Astrocyte (in vitro differentiated cells and primary cell): ENCODE data around the gene POLR2E. TPM values are rescaled to one million over a fixed set of nuclear protein-coding genes. Genes with fewer than 3 reads are reported as not detected.

Experiments
- DNase-seq: peaks from one replicate; pipeline ENCODE4 v3.0.0-alpha.2; 2010; ENCODE audit warnings: low read depth
- FAIRE-seq: peaks from 2 replicates; lab custom pipeline; 2011; peaks lifted over from hg19 to GRCh38; lab: Jason Lieb, UNC
- H2AFZ ChIP-seq: 2 replicates; pipeline ENCODE4 v1.6.0; 2012; ENCODE audit warnings: low read depth, low read length, inconsistent platforms
- H3K27ac ChIP-seq: 2 replicates; pipeline ENCODE4 v1.5.1; 2011; ENCODE audit warnings: low read depth, low read length, inconsistent platforms
- H3K27me3 ChIP-seq: 2 replicates; pipeline ENCODE4 v1.6.0; 2011; ENCODE audit warnings: low read length, inconsistent platforms; ENCODE audit not compliant: insufficient read depth
- H3K36me3 ChIP-seq: 2 replicates; pipeline ENCODE4 v1.5.1; 2011; ENCODE audit warnings: low read length, inconsistent platforms; ENCODE audit not compliant: insufficient read depth
- H3K4me1 ChIP-seq: 2 replicates; pipeline ENCODE4 v1.5.1; 2011; ENCODE audit warnings: low read length, inconsistent platforms; ENCODE audit not compliant: insufficient read depth
- H3K4me2 ChIP-seq: 2 replicates; pipeline ENCODE4 v1.6.0; 2012; ENCODE audit warnings: low read length, inconsistent platforms
- H3K4me3 ChIP-seq: 2 replicates; pipeline ENCODE4 v1.5.1; 2011; ENCODE audit warnings: low read depth, mild to moderate bottlenecking, low read length, inconsistent platforms; ENCODE audit not compliant: insufficient read depth
- H3K79me2 ChIP-seq: 2 replicates; pipeline ENCODE4 v1.6.0; 2012; ENCODE audit warnings: mild to moderate bottlenecking, low read length, inconsistent platforms; ENCODE audit not compliant: insufficient read depth
- H3K9ac ChIP-seq: 2 replicates; pipeline ENCODE4 v1.6.0; 2012; ENCODE audit warnings: mild to moderate bottlenecking, low read length, inconsistent platforms
- H3K9me3 ChIP-seq: 2 replicates; pipeline ENCODE4 v1.5.1; 2012; ENCODE audit warnings: low read depth, mild to moderate bottlenecking, low read length, inconsistent platforms; ENCODE audit not compliant: insufficient read depth
- H4K20me1 ChIP-seq: 2 replicates; pipeline ENCODE4 v1.6.0; 2012; ENCODE audit warnings: low read length, inconsistent platforms; ENCODE audit not compliant: insufficient read depth
- H3K27ac Mint-ChIP-seq: one replicate; pipeline ENCODE4 v1.8.0; 2021; ENCODE audit warnings: mild to moderate bottlenecking, mixed read lengths; ENCODE audit not compliant: unreplicated experiment
- H3K27me3 Mint-ChIP-seq: one replicate; pipeline ENCODE4 v1.8.0; 2021; ENCODE audit warnings: low read depth, mixed read lengths; ENCODE audit not compliant: unreplicated experiment
- H3K36me3 Mint-ChIP-seq: one replicate; pipeline ENCODE4 v1.8.0; 2021; ENCODE audit warnings: low read depth, mixed read lengths; ENCODE audit not compliant: unreplicated experiment
- H3K4me1 Mint-ChIP-seq: one replicate; pipeline ENCODE4 v1.8.0; 2021; ENCODE audit warnings: low read depth, mixed read lengths; ENCODE audit not compliant: unreplicated experiment
- H3K4me3 Mint-ChIP-seq: one replicate; pipeline ENCODE4 v1.8.0; 2021; ENCODE audit warnings: mild to moderate bottlenecking, moderate library complexity, mixed read lengths; ENCODE audit not compliant: unreplicated experiment
- H3K9me3 Mint-ChIP-seq: one replicate; pipeline ENCODE4 v1.8.0; 2021; ENCODE audit warnings: mild to moderate bottlenecking, mixed read lengths; ENCODE audit not compliant: unreplicated experiment
- CTCF ChIP-seq: IDR thresholded peaks from 2 replicates; pipeline ENCODE4 v1.5.1; 2011; ENCODE audit warnings: low read depth, mild to moderate bottlenecking, inconsistent platforms, low read length, moderate library complexity; ENCODE audit not compliant: insufficient read depth
- EZH2 ChIP-seq: IDR thresholded peaks from 2 replicates; pipeline ENCODE4 v1.6.1; 2012; ENCODE audit warnings: mild to moderate bottlenecking, low read length, inconsistent platforms; ENCODE audit not compliant: insufficient read depth
- total RNA-seq: library from RNA; stranded (reverse); gene quantifications from 2 replicates; pipeline ENCODE4 v1.2.1, GENCODE V29; 2021

POLR2E gene
- total RNA-seq, 1 donor from 2014 or later: 207 TPM

- H3K4me1 Mint-ChIP-seq: no peaks in the 10 kb centered on the region
- H3K4me3 Mint-ChIP-seq: no peak overlapping the region
- no peak for TF ChIP-seq CTCF
- no peak for TF ChIP-seq EZH2
These were observed 12.0 kb downstream of the POLR2E start for GRCh38 chr19:1082928-1083816.

GRCh38 chr19:1082165-1082927, 12.8 kb downstream of the POLR2E start:
- no peak overlapping the region for H3K27ac Mint-ChIP-seq
- no peaks in the 10 kb centered on the region for H3K4me1 Mint-ChIP-seq
- Histone ChIP-seq H3K9ac (no peak overlapping the region), H3K27me3 (no peaks in the 10 kb centered on the region), H3K79me2 (no peaks in the 10 kb centered on the region), H3K36me3 (no peaks in the 10 kb centered on the region), H3K4me1 (no peaks in the 10 kb centered on the region), H3K4me2 (peak overlapping the region; percentile 22), H4K20me1 (peaks cover 3% of the 10 kb centered on the region), H3K27ac (no peak overlapping the region), H3K4me3 (no peak overlapping the region), H3K9me3 (no peaks in the 10 kb centered on the region), H2AFZ (no peak overlapping the region)
- peaks cover 5% of the 10 kb centered on the region for H3K36me3 Mint-ChIP-seq
- no peak overlapping the region for H3K4me3 Mint-ChIP-seq
- FAIRE-seq (no peak), DNase-seq (no peak)
- TF ChIP-seq CTCF (no peak), EZH2 (no peak)
- no peaks in the 10 kb centered on the region for H3K27me3 Mint-ChIP-seq
- no peaks in the 10 kb centered on the region for H3K9me3 Mint-ChIP-seq

More at GRCh38 chr19:1082928-1083816, 12.0 kb downstream of the POLR2E start:
- Histone ChIP-seq H3K9me3 (no peaks in the 10 kb centered on the region), H3K4me3 (no peak overlapping the region), H3K4me1 (no peaks in the 10 kb centered on the region), H2AFZ (no peak overlapping the region), H3K36me3 (peaks cover 2% of the 10 kb centered on the region), H3K27ac (no peak overlapping the region), H3K9ac (no peak overlapping the region), H3K4me2 (no peak overlapping the region), H3K27me3 (no peaks in the 10 kb centered on the region), H3K79me2 (no peaks in the 10 kb centered on the region), H4K20me1 (peaks cover 3% of the 10 kb centered on the region)
- Mint-ChIP-seq H3K27me3 (no peaks in the 10 kb centered on the region), H3K27ac (no peak overlapping the region), H3K9me3 (no peaks in the 10 kb centered on the region), H3K36me3 (peaks cover 5% of the 10 kb centered on the region)
- FAIRE-seq: no peak
- no peak for DNase-seq
